GM19455 (cell line): Measurements from ENCODE around the gene MYL3.
"Not testable (repeated sequence)": the region's sequence is repeated elsewhere in the genome, so short reads cannot be mapped to it uniquely, and the experiment has no call there.

Source experiments
- ATAC-seq: cut with Tn5 transposase; IDR thresholded peaks from one replicate; pipeline ENCODE4 v1.9.1; 2021; ENCODE audit not compliant: unreplicated experiment

Gene MYL3

GRCh38 chr3:46863261-46863782, at the start of gene MYL3:
MYL3 (minus strand) TSS chr3:46863444; CDS start chr3:46863390, 54 bp downstream.
- no peak for ATAC-seq

DNA sequence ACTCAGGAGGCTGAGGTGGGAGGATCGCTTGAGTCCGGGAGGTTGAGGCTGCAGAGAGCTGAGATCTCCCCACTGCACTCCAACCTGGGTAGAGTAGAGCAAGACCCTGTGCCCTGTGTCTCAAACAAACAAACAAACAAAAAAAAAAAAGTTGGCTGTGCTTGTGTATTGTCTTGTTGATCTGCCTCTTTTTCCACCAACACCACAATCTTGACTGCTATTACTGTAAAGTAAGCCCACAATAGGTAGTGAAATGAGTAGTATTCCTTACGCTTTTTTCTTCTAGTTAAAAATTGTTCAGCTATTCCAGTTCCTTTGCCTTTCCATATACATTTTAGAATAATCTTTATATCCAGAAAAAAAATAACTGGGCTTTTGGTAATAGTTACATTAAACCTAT, 49.7 kb upstream of the MYL3 start:
- no peak for ATAC-seq

GRCh38 chr3:46910914-46911313, 47.7 kb upstream of the MYL3 start:
- ATAC-seq = not testable (repeated sequence)

- ATAC-seq = no peak
These were observed 47.0 kb upstream of the MYL3 start for GRCh38 chr3:46910166-46910760.

GRCh38 chr3:46909535-46910161, 46.4 kb upstream of the MYL3 start:
- ATAC-seq = no peak

DNA sequence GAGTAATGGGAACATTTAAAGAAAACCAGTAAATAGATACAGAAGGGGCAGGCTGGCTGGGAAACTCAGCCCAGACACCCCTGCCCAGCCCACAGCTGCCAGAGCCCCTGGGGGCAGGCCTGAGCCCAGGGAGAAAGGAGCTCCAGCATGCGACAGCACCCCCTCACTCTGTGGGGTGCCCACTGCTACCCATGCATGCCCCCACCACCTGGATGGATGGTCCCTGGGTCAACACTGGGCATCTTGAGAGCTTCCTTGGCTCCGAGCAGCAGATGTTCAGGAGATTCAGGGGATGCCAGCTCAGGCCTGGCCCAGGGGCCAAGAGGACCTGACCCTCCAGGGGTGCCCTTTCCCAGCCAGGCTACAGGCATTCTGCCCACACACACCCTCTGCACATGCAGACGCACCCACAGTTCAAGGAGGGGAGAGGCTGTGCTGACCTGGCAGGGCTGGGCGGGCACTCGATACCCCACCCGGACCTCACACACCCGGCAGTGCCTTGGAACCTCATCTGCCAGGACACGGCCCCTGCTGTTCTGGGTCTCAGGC, 45.8 kb upstream of the MYL3 start:
- no peak for ATAC-seq

GRCh38 chr3:46908294-46908985, 45.2 kb upstream of the MYL3 start:
- ATAC-seq = no peak

GRCh38 chr3:46907960-46908293, 44.7 kb upstream of the MYL3 start:
- no peak for ATAC-seq

DNA sequence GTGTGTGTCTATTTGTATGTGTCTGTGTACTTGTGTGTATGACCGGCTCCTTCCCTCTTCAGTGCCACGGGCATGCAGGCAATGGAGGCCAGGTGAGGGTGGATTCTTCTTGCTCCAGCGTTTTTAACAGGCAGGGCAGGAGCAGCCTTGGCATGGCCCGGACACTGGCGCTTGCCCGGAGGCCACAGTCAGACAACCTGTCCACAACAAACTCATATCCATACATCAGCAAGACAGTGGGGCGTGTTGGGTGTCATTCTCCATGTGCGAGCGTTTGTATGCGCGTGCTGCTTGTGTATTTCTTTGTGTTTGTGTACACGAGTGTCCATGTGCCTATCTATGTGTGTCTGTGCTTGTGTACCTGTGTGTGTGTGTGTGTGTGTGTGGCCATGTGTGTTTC, 44.0 kb upstream of the MYL3 start:
- no peak for ATAC-seq

- ATAC-seq = no peak
These were observed 43.3 kb upstream of the MYL3 start for GRCh38 chr3:46906471-46907058.

- ATAC-seq = no peak
These were observed 42.6 kb upstream of the MYL3 start for GRCh38 chr3:46905661-46906451.

DNA sequence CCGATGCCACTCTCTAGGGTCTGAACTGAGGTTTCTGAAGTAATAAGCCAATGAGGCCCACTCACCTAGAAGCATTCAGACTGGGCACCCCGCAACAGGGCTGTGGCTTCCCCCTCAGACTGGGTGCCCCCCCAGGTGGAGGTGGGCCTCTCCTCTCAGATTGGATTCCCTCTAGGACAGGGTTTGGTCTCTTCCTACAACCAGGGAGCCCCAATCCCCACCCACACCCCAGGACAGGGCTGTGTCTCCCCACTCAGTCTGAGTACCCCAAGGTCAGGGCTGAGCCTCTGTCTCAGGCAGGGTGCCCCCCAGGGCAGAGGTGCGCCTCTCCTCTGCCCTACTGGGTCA, 41.9 kb upstream of the MYL3 start:
- no peak for ATAC-seq

DNA sequence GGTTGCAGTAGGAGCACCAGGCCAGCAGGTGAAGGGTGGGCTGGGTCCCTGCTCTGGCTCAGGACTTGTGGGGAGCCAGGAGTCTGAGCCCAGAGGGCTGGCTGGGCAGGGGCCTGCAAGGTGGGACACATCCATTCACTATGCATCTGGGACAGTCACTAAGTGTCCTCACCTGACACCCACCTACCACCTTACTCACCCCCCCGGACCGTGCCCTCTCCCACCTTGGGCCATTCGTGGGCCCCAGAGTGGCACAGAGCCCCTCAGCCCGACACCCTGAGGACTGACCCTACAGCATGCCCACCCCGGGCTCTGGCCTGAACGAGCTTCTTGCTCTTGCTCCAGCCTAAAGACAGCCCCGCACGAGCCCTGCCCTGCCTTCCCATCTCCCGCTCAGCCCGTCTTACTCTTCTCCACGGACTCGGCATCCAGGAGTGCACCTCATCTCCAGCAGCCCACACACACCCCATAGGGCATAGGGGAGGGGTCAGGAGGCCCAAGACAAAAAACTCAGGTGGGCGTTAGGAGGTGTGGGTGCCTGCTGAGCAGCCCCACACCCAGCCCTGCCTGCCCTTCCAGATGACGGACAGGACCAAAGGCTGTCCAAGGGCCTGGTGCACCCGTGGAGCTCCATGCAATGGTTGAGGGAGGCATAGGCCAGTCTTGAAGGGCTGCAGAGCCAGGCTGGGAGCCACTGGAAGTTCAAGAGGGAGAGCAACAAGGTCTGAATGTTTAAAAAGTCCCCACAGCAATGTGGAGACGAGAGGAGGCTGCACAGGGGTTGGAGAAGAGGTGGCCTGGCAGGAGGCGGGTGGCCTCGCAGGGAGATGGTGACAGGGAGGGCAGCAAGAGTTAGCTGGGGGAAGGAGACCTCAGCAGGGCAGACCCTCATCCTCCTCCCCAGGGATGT, 41.3 kb upstream of the MYL3 start:
- ATAC-seq = no peak

- no peak for ATAC-seq
These were observed 40.4 kb upstream of the MYL3 start for GRCh38 chr3:46903341-46904302.

DNA sequence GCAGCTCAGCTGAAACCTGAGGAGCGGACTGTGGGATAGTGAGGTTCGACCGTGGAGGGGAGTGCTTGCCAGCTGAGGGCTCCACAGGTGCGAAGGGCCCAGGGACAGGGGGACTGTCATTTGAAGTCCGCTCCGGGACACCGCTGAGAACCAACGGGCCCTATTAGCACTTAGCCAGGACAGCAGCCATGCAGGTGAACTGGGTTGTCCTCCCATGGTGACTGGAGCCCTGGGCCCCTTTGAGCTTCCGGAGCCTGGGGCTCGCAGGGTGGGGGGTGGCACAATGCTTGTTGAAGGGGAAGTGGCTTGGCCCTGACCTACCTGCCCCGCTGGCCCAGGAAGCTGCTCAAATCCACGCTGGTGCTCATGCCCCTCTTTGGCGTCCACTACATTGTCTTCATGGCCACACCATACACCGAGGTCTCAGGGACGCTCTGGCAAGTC, 39.0 kb upstream of the MYL3 start:
- no peak for ATAC-seq

- ATAC-seq = no peak
These were observed 38.4 kb upstream of the MYL3 start for GRCh38 chr3:46901591-46902187.

DNA sequence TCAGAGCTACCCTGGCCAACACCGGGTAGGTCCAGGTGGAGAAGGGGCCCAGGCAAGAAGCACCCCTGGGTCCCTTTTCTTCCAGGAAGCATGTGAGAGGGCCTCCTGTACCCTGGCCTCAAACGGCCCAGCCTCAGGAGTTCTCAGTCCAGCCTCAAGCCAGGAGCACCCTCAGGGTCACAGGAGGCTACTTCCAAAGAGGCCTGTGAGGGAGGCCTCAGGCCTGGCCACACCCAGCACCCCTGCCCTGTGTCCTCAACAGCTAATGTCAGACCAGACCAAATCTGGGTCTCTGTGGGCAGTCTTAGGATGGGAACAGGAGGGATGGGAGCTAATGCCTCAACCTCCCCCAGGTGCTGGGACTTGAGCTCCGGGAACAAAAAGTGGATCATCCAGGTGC, 37.8 kb upstream of the MYL3 start:
- ATAC-seq = no peak

DNA sequence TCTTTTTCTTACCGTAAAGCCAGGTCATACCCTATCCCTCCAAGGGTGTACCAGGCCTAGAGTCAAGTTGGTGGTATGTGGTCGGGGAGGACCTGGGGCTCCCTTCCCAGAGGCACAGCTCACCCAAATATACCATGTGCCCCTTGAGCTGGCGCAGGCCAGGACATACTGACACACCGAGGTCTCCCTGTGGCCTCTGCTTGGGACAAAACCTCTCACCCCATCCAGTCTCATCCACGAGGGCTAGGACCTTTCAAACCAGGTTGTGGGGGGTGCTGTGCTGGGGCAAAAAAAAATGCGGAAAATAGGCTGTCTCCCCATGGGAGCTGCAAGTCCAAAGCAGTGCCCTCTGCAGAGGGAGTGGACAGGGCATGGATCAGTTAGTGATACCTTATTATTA, 37.1 kb upstream of the MYL3 start:
- ATAC-seq = no peak

DNA sequence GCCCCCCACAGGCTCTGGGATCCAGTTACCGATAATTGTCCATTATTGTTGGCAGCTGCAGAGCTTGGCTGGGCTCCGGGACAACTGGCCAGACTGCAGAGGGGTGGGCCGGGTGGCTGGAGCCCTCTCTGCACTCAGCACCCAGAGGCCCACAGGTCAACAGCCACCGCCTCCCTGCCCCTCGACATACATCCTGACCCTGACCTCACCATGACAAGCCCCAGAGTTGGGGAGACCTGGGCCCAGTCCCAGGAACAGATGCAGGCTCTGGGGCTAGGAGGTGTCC, 36.7 kb upstream of the MYL3 start:
- no peak for ATAC-seq
